Glutamatergic neuron (in vitro differentiated cells): Measurements from ENCODE around the gene KRT71. TPM values are rescaled to one million over a fixed set of nuclear protein-coding genes. Genes with fewer than 3 reads are reported as not detected.

Source experiments
- DNase-seq: peaks from one replicate; pipeline ENCODE4 v3.0.0; 2022
- H3K27ac Mint-ChIP-seq: one replicate; pipeline ENCODE4 v1.8.0; 2020; ENCODE audit warnings: mild to moderate bottlenecking, mixed read lengths, inconsistent platforms; ENCODE audit not compliant: unreplicated experiment
- H3K27me3 Mint-ChIP-seq: one replicate; pipeline ENCODE4 v1.8.0; 2020; ENCODE audit warnings: mild to moderate bottlenecking, moderate library complexity, mixed read lengths, inconsistent platforms; ENCODE audit not compliant: unreplicated experiment
- H3K36me3 Mint-ChIP-seq: one replicate; pipeline ENCODE4 v1.8.0; 2020; ENCODE audit warnings: mild to moderate bottlenecking, mixed read lengths, inconsistent platforms; ENCODE audit not compliant: unreplicated experiment
- H3K4me1 Mint-ChIP-seq: one replicate; pipeline ENCODE4 v1.8.0; 2020; ENCODE audit warnings: mild to moderate bottlenecking, low read depth, mixed read lengths, inconsistent platforms; ENCODE audit not compliant: unreplicated experiment
- H3K4me3 Mint-ChIP-seq: one replicate; pipeline ENCODE4 v1.8.0; 2020; ENCODE audit warnings: mild to moderate bottlenecking, mixed read lengths, inconsistent platforms; ENCODE audit not compliant: unreplicated experiment
- H3K9me3 Mint-ChIP-seq: one replicate; pipeline ENCODE4 v1.8.0; 2020; ENCODE audit warnings: mild to moderate bottlenecking, moderate library complexity, mixed read lengths, inconsistent platforms; ENCODE audit not compliant: unreplicated experiment
- CTCF ChIP-seq: fragments of 200-600 bp; sonication (generic); IDR thresholded peaks from one replicate; pipeline ENCODE4 v1.5.0; 2021; ENCODE audit not compliant: partially characterized antibody, unreplicated experiment
- total RNA-seq: library from RNA; stranded (reverse); fragmentation: NEBNext Ultra II Directional; extraction: Animal tissue kit (Norgen Biotek cat#: 25700); gene quantifications from one replicate; pipeline ENCODE4 v1.2.1, GENCODE V29; 2021; ENCODE audit not compliant: unreplicated experiment

The KRT71 gene
- total RNA-seq, 1 donor from 2014 or later, result not detected

- H3K9me3 Mint-ChIP-seq, result peaks cover 5% of the 10 kb centered on the region
- H3K4me3 Mint-ChIP-seq, result no peak overlapping the region
- H3K27ac Mint-ChIP-seq, result no peak overlapping the region
- H3K4me1 Mint-ChIP-seq, result no peaks in the 10 kb centered on the region
- peaks cover 6% of the 10 kb centered on the region for H3K27me3 Mint-ChIP-seq
- TF ChIP-seq CTCF, result no peak
- DNase-seq, result no peak
- H3K36me3 Mint-ChIP-seq, result no peaks in the 10 kb centered on the region
Measured at GRCh38 chr12:52541709-52542108, 11.2 kb downstream of the KRT71 start.

GRCh38 chr12:52540531-52540930 lies 12.4 kb downstream of the KRT71 start:
- H3K27ac Mint-ChIP-seq, result no peak overlapping the region
- TF ChIP-seq CTCF, result no peak
- no peak overlapping the region for H3K4me3 Mint-ChIP-seq
- peaks cover 5% of the 10 kb centered on the region for H3K9me3 Mint-ChIP-seq
- no peaks in the 10 kb centered on the region for H3K4me1 Mint-ChIP-seq
- peaks cover 8% of the 10 kb centered on the region for H3K27me3 Mint-ChIP-seq
- H3K36me3 Mint-ChIP-seq, result no peaks in the 10 kb centered on the region
- no peak for DNase-seq

DNA sequence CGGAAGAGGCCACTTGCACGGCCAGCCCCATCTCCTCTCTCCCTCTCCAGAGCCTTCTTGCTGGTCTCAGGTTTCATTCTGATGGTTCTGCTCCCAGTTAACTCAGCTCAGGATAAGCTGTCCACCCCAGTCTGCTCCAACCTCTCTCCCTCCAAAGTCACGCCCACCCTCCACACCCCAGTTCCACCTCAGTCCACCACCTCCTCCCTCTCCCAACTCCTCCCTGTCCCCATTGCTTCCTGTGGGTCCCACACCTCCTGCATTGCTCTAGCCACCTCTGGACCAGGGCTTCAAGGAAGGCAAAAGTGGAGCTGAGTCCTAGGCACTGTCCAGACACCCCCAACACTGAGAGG lies 13.1 kb downstream of the KRT71 start:
- H3K4me1 Mint-ChIP-seq, result no peaks in the 10 kb centered on the region
- no peaks in the 10 kb centered on the region for H3K36me3 Mint-ChIP-seq
- no peak for DNase-seq
- no peak overlapping the region for H3K4me3 Mint-ChIP-seq
- no peak overlapping the region for H3K27ac Mint-ChIP-seq
- TF ChIP-seq CTCF, result no peak
- H3K9me3 Mint-ChIP-seq, result peaks cover 5% of the 10 kb centered on the region
- peaks cover 8% of the 10 kb centered on the region for H3K27me3 Mint-ChIP-seq

DNA sequence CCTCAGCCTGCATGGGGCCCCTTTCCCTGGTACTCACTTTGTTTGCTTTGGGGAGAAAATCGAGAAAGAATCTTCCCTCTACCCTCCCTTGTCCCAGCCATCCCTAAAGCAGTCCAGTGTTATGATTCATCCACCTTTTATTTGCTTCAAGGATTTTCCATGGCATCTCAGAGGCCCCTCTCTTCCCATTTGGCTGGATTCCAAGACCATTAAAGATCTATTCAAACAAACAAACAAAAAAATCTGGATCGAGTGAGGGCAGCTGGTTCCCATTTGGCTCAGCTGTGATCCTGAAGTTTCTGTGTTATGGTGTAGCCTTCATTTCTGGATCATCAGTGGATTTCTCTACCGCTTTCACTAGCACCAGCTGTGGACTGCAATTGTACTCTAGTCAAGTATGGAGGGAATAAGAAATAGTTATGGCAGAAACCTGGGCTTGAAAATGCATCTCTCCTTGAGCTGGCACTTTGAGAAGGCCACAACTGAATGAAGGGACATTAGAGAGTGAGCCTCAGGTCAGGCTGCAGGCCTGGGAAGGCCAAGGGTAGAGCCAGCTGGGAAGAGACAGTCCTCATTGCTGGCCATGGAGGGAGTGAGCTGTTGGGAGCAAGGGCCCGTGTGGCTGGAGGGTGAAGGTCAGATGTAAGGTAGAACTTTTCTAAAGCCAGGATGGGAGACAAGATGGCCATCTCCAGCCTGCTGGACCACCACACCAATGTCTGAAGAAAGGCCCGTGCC lies 13.7 kb downstream of the KRT71 start:
- H3K9me3 Mint-ChIP-seq, result peaks cover 5% of the 10 kb centered on the region

More for the DNA sequence above, 13.7 kb downstream of the KRT71 start:
- H3K27ac Mint-ChIP-seq, result no peak overlapping the region
- TF ChIP-seq CTCF, result no peak
- DNase-seq, result no peak
- no peak overlapping the region for H3K4me3 Mint-ChIP-seq
- H3K27me3 Mint-ChIP-seq, result peaks cover 8% of the 10 kb centered on the region
- H3K36me3 Mint-ChIP-seq, result no peaks in the 10 kb centered on the region
- no peaks in the 10 kb centered on the region for H3K4me1 Mint-ChIP-seq
